Osteoblast (primary cell): ENCODE results near the gene ZNF207. TPM values are rescaled to one million over a fixed set of nuclear protein-coding genes. Genes with fewer than 3 reads are reported as not detected.
"Not testable (repeated sequence)": the region's sequence is repeated elsewhere in the genome, so short reads cannot be mapped to it uniquely, and the experiment has no call there.

Experiments
- DNase-seq: peaks from one replicate; pipeline ENCODE4 v3.0.0; 2011; ENCODE audit warnings: low spot score, mixed read lengths; ENCODE audit not compliant: insufficient read length; ENCODE audit errors: missing footprints
- H2AFZ ChIP-seq: 2 replicates; pipeline ENCODE4 v1.6.0; 2011; ENCODE audit warnings: mild to moderate bottlenecking, low read length
- H3K27ac ChIP-seq: 2 replicates; pipeline ENCODE4 v1.5.1; 2011; ENCODE audit warnings: mild to moderate bottlenecking, low read depth, low read length, moderate library complexity
- H3K27me3 ChIP-seq: 2 replicates; pipeline ENCODE4 v1.6.0; 2012; ENCODE audit warnings: mild to moderate bottlenecking, control low read depth, inconsistent platforms, low read length, moderate library complexity; ENCODE audit not compliant: insufficient read depth
- H3K36me3 ChIP-seq: 2 replicates; pipeline ENCODE4 v1.5.1; 2011; ENCODE audit warnings: mild to moderate bottlenecking, low read length, control low read depth, moderate library complexity; ENCODE audit not compliant: insufficient read depth
- H3K4me1 ChIP-seq: 2 replicates; pipeline ENCODE4 v1.5.1; 2011; ENCODE audit warnings: mild to moderate bottlenecking, low read length, control low read depth, moderate library complexity; ENCODE audit not compliant: insufficient read depth
- H3K4me2 ChIP-seq: 2 replicates; pipeline ENCODE4 v1.6.0; 2011; ENCODE audit warnings: mild to moderate bottlenecking, low read length; ENCODE audit not compliant: insufficient read depth
- H3K4me3 ChIP-seq: fragments of 200-600 bp; sonication (generic); 3 replicates; pipeline ENCODE4 v1.5.1; 2012; ENCODE audit warnings: mild to moderate bottlenecking, low read length, inconsistent platforms; ENCODE audit not compliant: insufficient read depth
- H3K79me2 ChIP-seq: 2 replicates; pipeline ENCODE4 v1.6.0; 2012; ENCODE audit warnings: mild to moderate bottlenecking, low read length, control low read depth, inconsistent platforms; ENCODE audit not compliant: insufficient read depth
- H3K9me3 ChIP-seq: 2 replicates; pipeline ENCODE4 v1.5.1; 2011; ENCODE audit warnings: low read depth, low read length, control low read depth
- H4K20me1 ChIP-seq: 2 replicates; pipeline ENCODE4 v1.6.0; 2012; ENCODE audit warnings: mild to moderate bottlenecking, low read length, control low read depth; ENCODE audit not compliant: insufficient read depth
- total RNA-seq: library from RNA; depleted of rRNA; stranded (reverse); fragments of >200 nt; gene quantifications from 2 replicates; pipeline ENCODE4 v1.2.3, GENCODE V29; 2012
- TF ChIP-seq, protein P1 (sequence below): IDR thresholded peaks from 2 replicates; pipeline ENCODE4 v1.5.1; 2011; ENCODE audit warnings: mild to moderate bottlenecking, low read depth, low read length, moderate library complexity; ENCODE audit errors: extremely low read depth

Gene ZNF207
- total RNA-seq, 1 donor, result 131 TPM

DNA sequence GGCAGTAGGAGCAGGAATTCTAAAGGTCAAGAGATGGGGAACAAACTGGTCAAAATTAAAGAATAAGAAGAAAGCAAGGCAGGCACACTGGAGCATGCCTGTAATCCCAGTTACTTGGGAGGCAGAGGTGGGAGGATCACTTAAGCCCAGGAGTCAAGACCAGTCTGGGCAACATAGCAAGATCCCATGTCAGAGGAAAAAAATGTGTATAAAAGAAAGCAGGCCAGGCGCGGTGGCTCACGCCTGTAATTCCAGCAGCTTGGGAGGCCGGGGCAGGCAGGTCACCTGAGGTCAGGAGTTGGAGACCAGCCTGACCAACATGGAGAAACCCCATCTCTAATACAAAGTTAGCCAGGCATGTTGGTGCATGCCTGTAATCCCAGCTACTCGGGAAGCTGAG is 43.9 kb downstream of the ZNF207 start:
- Histone ChIP-seq H4K20me1 (no peaks in the 10 kb centered on the region), H3K79me2 (no peaks in the 10 kb centered on the region), H3K4me1 (no peaks in the 10 kb centered on the region), H3K4me2 (no peak overlapping the region), H3K36me3 (no peaks in the 10 kb centered on the region), H3K27me3 (no peaks in the 10 kb centered on the region), H2AFZ (no peak overlapping the region), H3K27ac (no peak overlapping the region), H3K4me3 (no peak overlapping the region), H3K9me3 (no peaks in the 10 kb centered on the region)
- TF ChIP-seq, protein P1, sequence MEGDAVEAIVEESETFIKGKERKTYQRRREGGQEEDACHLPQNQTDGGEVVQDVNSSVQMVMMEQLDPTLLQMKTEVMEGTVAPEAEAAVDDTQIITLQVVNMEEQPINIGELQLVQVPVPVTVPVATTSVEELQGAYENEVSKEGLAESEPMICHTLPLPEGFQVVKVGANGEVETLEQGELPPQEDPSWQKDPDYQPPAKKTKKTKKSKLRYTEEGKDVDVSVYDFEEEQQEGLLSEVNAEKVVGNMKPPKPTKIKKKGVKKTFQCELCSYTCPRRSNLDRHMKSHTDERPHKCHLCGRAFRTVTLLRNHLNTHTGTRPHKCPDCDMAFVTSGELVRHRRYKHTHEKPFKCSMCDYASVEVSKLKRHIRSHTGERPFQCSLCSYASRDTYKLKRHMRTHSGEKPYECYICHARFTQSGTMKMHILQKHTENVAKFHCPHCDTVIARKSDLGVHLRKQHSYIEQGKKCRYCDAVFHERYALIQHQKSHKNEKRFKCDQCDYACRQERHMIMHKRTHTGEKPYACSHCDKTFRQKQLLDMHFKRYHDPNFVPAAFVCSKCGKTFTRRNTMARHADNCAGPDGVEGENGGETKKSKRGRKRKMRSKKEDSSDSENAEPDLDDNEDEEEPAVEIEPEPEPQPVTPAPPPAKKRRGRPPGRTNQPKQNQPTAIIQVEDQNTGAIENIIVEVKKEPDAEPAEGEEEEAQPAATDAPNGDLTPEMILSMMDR, result no peak
- DNase-seq, result no peak

DNA sequence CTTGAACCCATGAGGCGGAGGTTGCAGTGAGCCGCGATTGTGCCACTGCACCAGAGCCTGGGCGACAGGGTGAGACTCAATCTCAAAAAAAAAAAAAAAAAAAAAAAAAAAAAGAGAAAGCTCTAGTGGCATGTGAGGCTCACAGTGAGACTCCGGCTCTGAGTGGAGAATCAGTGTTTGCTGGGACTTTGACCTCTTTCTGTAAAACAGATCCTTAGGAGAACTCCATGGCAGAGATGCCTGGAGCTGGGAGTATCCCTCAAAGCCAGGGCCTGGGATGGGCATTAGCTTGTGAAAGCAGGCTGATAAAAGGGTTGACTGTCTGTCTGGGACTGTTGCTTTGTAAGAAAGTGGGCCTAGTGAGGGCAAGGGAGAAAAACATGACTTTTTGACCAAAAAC is 46.4 kb downstream of the ZNF207 start:
- no peaks in the 10 kb centered on the region for H3K4me1 ChIP-seq
- no peaks in the 10 kb centered on the region for H4K20me1 ChIP-seq
- TF ChIP-seq, protein P1, result no peak
- H3K9me3 ChIP-seq, result no peaks in the 10 kb centered on the region
- no peaks in the 10 kb centered on the region for H3K27me3 ChIP-seq
- H2AFZ ChIP-seq, result no peak overlapping the region
- H3K27ac ChIP-seq, result no peak overlapping the region
- H3K4me2 ChIP-seq, result no peak overlapping the region
- DNase-seq, result no peak
- no peaks in the 10 kb centered on the region for H3K36me3 ChIP-seq
- H3K79me2 ChIP-seq, result no peaks in the 10 kb centered on the region
- H3K4me3 ChIP-seq, result no peak overlapping the region

DNA sequence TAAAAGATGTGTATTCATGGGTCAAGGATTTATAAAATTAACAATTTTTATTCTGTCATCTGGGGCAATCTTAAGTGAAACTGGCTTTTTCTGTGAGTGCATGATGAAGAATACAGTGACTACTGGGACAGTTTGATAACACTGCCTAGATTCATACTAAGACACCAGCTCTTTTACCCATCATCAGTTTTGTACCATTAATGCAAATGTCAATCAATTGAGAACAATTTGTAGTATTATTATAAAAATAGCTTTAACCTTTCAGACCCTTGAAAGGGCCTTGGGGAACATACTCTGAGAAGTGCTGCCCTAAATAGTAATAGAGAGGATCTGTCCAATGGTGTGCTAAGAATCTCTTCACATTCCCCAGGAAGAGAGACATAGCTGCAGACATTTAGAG is 49.0 kb downstream of the ZNF207 start:
- H4K20me1 ChIP-seq, result no peaks in the 10 kb centered on the region
- no peaks in the 10 kb centered on the region for H3K27me3 ChIP-seq
- no peak for DNase-seq
- no peaks in the 10 kb centered on the region for H3K9me3 ChIP-seq
- no peak overlapping the region for H3K4me3 ChIP-seq
- H2AFZ ChIP-seq, result no peak overlapping the region
- no peak overlapping the region for H3K4me2 ChIP-seq
- H3K27ac ChIP-seq, result no peak overlapping the region
- H3K4me1 ChIP-seq, result no peaks in the 10 kb centered on the region
- H3K36me3 ChIP-seq, result no peaks in the 10 kb centered on the region
- TF ChIP-seq, protein P1, result no peak
- no peaks in the 10 kb centered on the region for H3K79me2 ChIP-seq

DNA sequence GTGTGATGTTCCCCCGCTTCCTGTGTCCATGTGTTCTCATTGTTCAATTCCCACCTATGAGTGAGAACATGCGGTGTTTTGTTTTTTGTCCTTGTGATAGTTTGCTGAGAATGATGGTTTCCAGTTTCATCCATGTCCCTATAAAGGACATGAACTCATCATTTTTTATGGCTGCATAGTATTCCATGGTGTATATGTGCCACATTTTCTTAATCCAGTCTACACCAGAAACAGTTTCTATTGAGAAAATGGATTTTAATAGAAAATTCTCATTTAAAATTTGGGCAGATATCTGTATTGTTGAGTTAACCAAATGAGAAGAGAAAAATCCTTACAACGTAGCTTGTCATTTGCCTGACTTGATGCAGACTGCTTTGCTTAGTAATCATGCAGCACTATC is 60.1 kb downstream of the ZNF207 start:
- DNase-seq, H3K4me2 ChIP-seq, H3K27me3 ChIP-seq, H3K27ac ChIP-seq, H3K36me3 ChIP-seq, H3K9me3 ChIP-seq, H4K20me1 ChIP-seq, H3K4me1 ChIP-seq, H3K79me2 ChIP-seq, H2AFZ ChIP-seq, H3K4me3 ChIP-seq: not testable (repeated sequence)

DNA sequence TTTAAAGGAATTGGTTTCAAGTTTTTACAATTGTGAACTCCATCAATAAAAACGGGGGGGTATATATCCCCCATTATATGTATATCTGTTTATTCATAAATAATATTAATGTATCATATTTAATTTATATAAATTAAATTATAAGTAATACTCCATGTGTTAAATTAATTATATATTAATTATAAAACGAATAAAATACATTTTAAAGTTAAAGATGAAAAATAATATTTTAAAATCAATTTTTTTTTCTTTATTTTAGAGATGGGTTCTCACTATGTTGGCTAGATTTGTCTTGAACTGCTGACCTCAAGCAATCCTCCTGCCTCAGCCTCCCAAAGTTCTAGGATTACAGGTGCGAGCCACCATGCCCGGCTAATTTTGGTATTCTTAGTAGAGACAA is 76.9 kb downstream of the ZNF207 start:
- TF ChIP-seq, protein P1, result no peak
- DNase-seq, result no peak
- no peaks in the 10 kb centered on the region for H4K20me1 ChIP-seq

More for the DNA sequence above, 76.9 kb downstream of the ZNF207 start:
- Histone ChIP-seq H2AFZ (no peak overlapping the region), H3K4me1 (no peaks in the 10 kb centered on the region), H3K4me2 (no peak overlapping the region), H3K9me3 (peaks cover 2% of the 10 kb centered on the region), H3K27ac (no peak overlapping the region), H3K4me3 (no peak overlapping the region), H3K79me2 (no peaks in the 10 kb centered on the region), H3K36me3 (no peaks in the 10 kb centered on the region), H3K27me3 (no peaks in the 10 kb centered on the region)
